ENCODE data around the gene UBE2C. TPM values are rescaled to one million over a fixed set of nuclear protein-coding genes. Genes with fewer than 3 reads are reported as not detected.

The UBE2C gene
- total and polyA plus RNA-seq, 2 donors from 2014 or later: 2.0 to 2.4 TPM

GRCh38 chr20:45772693-45773092 is 39.8 kb upstream of the UBE2C start:
- intact Hi-C loops (cut with DNase I): loop anchor here (10.0 kb wide), 1 partner anchor 458 kb away; no protein-coding TSS in a partner anchor
- no peaks in the 10 kb centered on the region for H3K36me3 ChIP-seq (ENCODE audit: control insufficient read depth in 2 of 3, insufficient read depth in 3 of 3, low read length in 3 of 3)
- no peak for FAIRE-seq

GRCh38 chr20:45774945-45775344 is 37.5 kb upstream of the UBE2C start:
- DNase-seq: no peak
- TF ChIP-seq, protein P1, sequence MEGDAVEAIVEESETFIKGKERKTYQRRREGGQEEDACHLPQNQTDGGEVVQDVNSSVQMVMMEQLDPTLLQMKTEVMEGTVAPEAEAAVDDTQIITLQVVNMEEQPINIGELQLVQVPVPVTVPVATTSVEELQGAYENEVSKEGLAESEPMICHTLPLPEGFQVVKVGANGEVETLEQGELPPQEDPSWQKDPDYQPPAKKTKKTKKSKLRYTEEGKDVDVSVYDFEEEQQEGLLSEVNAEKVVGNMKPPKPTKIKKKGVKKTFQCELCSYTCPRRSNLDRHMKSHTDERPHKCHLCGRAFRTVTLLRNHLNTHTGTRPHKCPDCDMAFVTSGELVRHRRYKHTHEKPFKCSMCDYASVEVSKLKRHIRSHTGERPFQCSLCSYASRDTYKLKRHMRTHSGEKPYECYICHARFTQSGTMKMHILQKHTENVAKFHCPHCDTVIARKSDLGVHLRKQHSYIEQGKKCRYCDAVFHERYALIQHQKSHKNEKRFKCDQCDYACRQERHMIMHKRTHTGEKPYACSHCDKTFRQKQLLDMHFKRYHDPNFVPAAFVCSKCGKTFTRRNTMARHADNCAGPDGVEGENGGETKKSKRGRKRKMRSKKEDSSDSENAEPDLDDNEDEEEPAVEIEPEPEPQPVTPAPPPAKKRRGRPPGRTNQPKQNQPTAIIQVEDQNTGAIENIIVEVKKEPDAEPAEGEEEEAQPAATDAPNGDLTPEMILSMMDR (IDR thresholded peaks at IDR 0.05; ENCODE audit: borderline replicate concordance, extremely low read depth, insufficient read depth): no peak

More at GRCh38 chr20:45772693-45773092, 39.8 kb upstream of the UBE2C start:
- TF ChIP-seq, protein P1 (IDR thresholded peaks at IDR 0.05; ENCODE audit: borderline replicate concordance, extremely low read depth, insufficient read depth): no peak
- Histone ChIP-seq H3K27me3 (ENCODE audit: control insufficient read depth, insufficient read depth, low read length) (no peaks in the 10 kb centered on the region), H3K27ac (ENCODE audit: low read depth in 2 of 2, low read length in 2 of 2) (no peak overlapping the region), H3K4me3 (ENCODE audit: low read length in 3 of 3) (no peak overlapping the region), H3K4me1 (ENCODE audit: control insufficient read depth in 2 of 3, insufficient read depth in 2 of 3, low read depth in 1 of 3, low read length in 3 of 3) (peaks cover 0 to 3% (median 0%) of the 10 kb centered on the region in 3 donors), H3K9ac (ENCODE audit: low read length in 3 of 3) (no peak overlapping the region), H3K9me3 (ENCODE audit: control insufficient read depth in 2 of 3, insufficient read depth in 1 of 3, low read length in 3 of 3) (no peaks in the 10 kb centered on the region)
- no peak for DNase-seq

GRCh38 chr20:45775411-45775810 is 37.0 kb upstream of the UBE2C start:
- no peak overlapping the region for H3K9ac ChIP-seq (ENCODE audit: low read length in 3 of 3)
- H3K4me1 ChIP-seq (ENCODE audit: control insufficient read depth in 2 of 3, insufficient read depth in 2 of 3, low read depth in 1 of 3, low read length in 3 of 3): peaks cover 0 to 3% (median 3%) of the 10 kb centered on the region in 3 donors
- DNase-seq (no peak), FAIRE-seq (no peak)
- no peak overlapping the region for H3K27ac ChIP-seq (ENCODE audit: low read depth in 2 of 2, low read length in 2 of 2)
- H3K9me3 ChIP-seq (ENCODE audit: control insufficient read depth in 2 of 3, insufficient read depth in 1 of 3, low read length in 3 of 3): no peaks in the 10 kb centered on the region
- intact Hi-C loops (cut with DNase I): loop anchor here (10.0 kb wide), 1 partner anchor 461 kb away; no protein-coding TSS in a partner anchor
- no peak overlapping the region for H3K4me3 ChIP-seq (ENCODE audit: low read length in 3 of 3)
- no peaks in the 10 kb centered on the region for H3K27me3 ChIP-seq (ENCODE audit: control insufficient read depth, insufficient read depth, low read length)
- no peaks in the 10 kb centered on the region for H3K36me3 ChIP-seq (ENCODE audit: control insufficient read depth in 2 of 3, insufficient read depth in 3 of 3, low read length in 3 of 3)
- TF ChIP-seq, protein P1 (IDR thresholded peaks at IDR 0.05; ENCODE audit: borderline replicate concordance, extremely low read depth, insufficient read depth): no peak

More at GRCh38 chr20:45774945-45775344, 37.5 kb upstream of the UBE2C start:
- no peak for FAIRE-seq
- H3K4me1 ChIP-seq (ENCODE audit: control insufficient read depth in 2 of 3, insufficient read depth in 2 of 3, low read depth in 1 of 3, low read length in 3 of 3): peaks cover 0 to 3% (median 3%) of the 10 kb centered on the region in 3 donors
- H3K9ac ChIP-seq (ENCODE audit: low read length in 3 of 3): no peak overlapping the region
- no peaks in the 10 kb centered on the region for H3K27me3 ChIP-seq (ENCODE audit: control insufficient read depth, insufficient read depth, low read length)
- H3K4me3 ChIP-seq (ENCODE audit: low read length in 3 of 3): no peak overlapping the region
- no peak overlapping the region for H3K27ac ChIP-seq (ENCODE audit: low read depth in 2 of 2, low read length in 2 of 2)
- H3K36me3 ChIP-seq (ENCODE audit: control insufficient read depth in 2 of 3, insufficient read depth in 3 of 3, low read length in 3 of 3): no peaks in the 10 kb centered on the region
- H3K9me3 ChIP-seq (ENCODE audit: control insufficient read depth in 2 of 3, insufficient read depth in 1 of 3, low read length in 3 of 3): no peaks in the 10 kb centered on the region
- intact Hi-C loops (cut with DNase I): loop anchor here (10.0 kb wide), 1 partner anchor 460 kb away; no protein-coding TSS in a partner anchor

DNA sequence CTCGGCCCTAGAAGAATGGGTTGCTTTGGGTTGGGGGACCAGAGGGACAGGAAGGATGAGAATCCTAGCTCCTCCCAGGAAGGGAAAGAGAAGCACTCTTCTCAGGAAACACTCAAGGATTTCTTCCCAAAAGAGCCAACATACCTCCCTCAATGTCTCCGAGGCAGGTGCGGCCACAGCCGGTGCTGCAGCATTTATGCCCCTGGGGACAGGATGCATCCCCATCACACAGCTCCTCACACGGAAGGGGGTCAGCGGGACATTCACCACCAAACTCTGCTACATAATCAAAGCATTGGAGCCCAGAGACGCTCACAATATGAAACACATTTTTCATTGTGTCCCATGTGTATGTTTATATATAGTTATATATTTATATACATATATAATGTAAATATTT is 35.5 kb upstream of the UBE2C start:
- Histone ChIP-seq H3K9ac (ENCODE audit: low read length in 3 of 3) (no peak overlapping the region), H3K27ac (ENCODE audit: low read depth in 2 of 2, low read length in 2 of 2) (no peak overlapping the region), H3K4me3 (ENCODE audit: low read length in 3 of 3) (no peak overlapping the region), H3K27me3 (ENCODE audit: control insufficient read depth, insufficient read depth, low read length) (no peaks in the 10 kb centered on the region), H3K36me3 (ENCODE audit: control insufficient read depth in 2 of 3, insufficient read depth in 3 of 3, low read length in 3 of 3) (no peaks in the 10 kb centered on the region), H3K9me3 (ENCODE audit: control insufficient read depth in 2 of 3, insufficient read depth in 1 of 3, low read length in 3 of 3) (no peaks in the 10 kb centered on the region), H3K4me1 (ENCODE audit: control insufficient read depth in 2 of 3, insufficient read depth in 2 of 3, low read depth in 1 of 3, low read length in 3 of 3) (peaks cover 0 to 3% (median 0%) of the 10 kb centered on the region in 3 donors)
- FAIRE-seq (no peak), DNase-seq (no peak)
- TF ChIP-seq, protein P1 (IDR thresholded peaks at IDR 0.05; ENCODE audit: borderline replicate concordance, extremely low read depth, insufficient read depth): no peak
- intact Hi-C loops (cut with DNase I): loop anchor here (10.0 kb wide), 1 partner anchor 462 kb away; no protein-coding TSS in a partner anchor
